A673 (cell line): ENCODE results near the gene CD200R1L.

Experiments
- CTCF ChIP-seq: fragments of 300-800, 200-600 bp; sonication (generic); conservative IDR thresholded peaks from 2 replicates; pipeline ENCODE4 v1.5.1; 2017; ENCODE audit warnings: low read depth, mild to moderate bottlenecking, antibody characterized with exemption, low read length, moderate library complexity, mixed read lengths
- EZH2 ChIP-seq: fragments of 200-600 bp; sonication (generic); IDR thresholded peaks from 2 replicates; pipeline ENCODE4 v1.6.1; 2017; ENCODE audit warnings: borderline replicate concordance, low read depth, mild to moderate bottlenecking, mixed read lengths, antibody characterized with exemption, low read length; ENCODE audit not compliant: poor library complexity, severe bottlenecking

GRCh38 chr3:112774293-112774926 lies 72.3 kb downstream of the CD200R1L start:
- no peak for TF ChIP-seq CTCF
- no peak for TF ChIP-seq EZH2
